Measurements from ENCODE around the gene CSTPP1.

GRCh38 chr11:47121731-47122130, 185.2 kb downstream of the CSTPP1 start:
- TF ChIP-seq POLR2A (IDR thresholded peaks at IDR 0.05) (no peak), CTCF (IDR thresholded peaks at IDR 0.05) (no peak)

Data from right lobe of liver (tissue), 4 donors.